ENCODE results near the gene ELP6.

Gene ELP6

GRCh38 chr3:47536221-47536891 lies 22.8 kb upstream of the ELP6 start:
- no peak overlapping the region for H4K8ac ChIP-seq (ENCODE audit: low read length)
- H3K18ac ChIP-seq (ENCODE audit: low read depth in 1 of 2, low read length in 2 of 2) = no peak overlapping the region
- H3K79me1 ChIP-seq (replicated peaks; ENCODE audit: low read length, poor library complexity, severe bottlenecking) = no peaks in the 10 kb centered on the region
- H2AK5ac ChIP-seq (ENCODE audit: low read length, severe bottlenecking) = no peak overlapping the region
- 90% methylated on average over 19 of the region's 19 CpGs for WGBS
- no peaks in the 10 kb centered on the region for H3K4me1 ChIP-seq (ENCODE audit: control insufficient read depth, insufficient read depth, low read depth, low read length)
- H3K9me3 ChIP-seq (ENCODE audit: control insufficient read depth, low read length) = no peaks in the 10 kb centered on the region
- H3K27ac ChIP-seq (ENCODE audit: low read length, poor library complexity, severe bottlenecking) = no peak overlapping the region
- H2BK15ac ChIP-seq (ENCODE audit: low read depth, poor library complexity, severe bottlenecking) = no peak overlapping the region
- H2BK120ac ChIP-seq (ENCODE audit: low read depth, low read length) = no peak overlapping the region
- no peak overlapping the region for H3K23ac ChIP-seq (ENCODE audit: low read length in 2 of 2)
- H3K14ac ChIP-seq (ENCODE audit: low read length in 2 of 2) = no peak overlapping the region
- no peak overlapping the region for H2BK12ac ChIP-seq (ENCODE audit: low read length in 2 of 2)
- no peak overlapping the region for H3K4me3 ChIP-seq (ENCODE audit: insufficient read depth in 1 of 2, low read depth in 1 of 2, low read length in 2 of 2)
- H4K91ac ChIP-seq (ENCODE audit: low read length) = no peak overlapping the region
- H3K4ac ChIP-seq (ENCODE audit: low read depth in 1 of 2, low read length in 2 of 2) = no peak overlapping the region
- H3K36me3 ChIP-seq (ENCODE audit: control insufficient read depth in 1 of 2, insufficient read depth in 2 of 2, low read depth in 1 of 2, low read length in 2 of 2) = no peaks in the 10 kb centered on the region
- H3K9ac ChIP-seq (ENCODE audit: low read length) = no peak overlapping the region
- H3K4me2 ChIP-seq (ENCODE audit: low read length, poor library complexity, severe bottlenecking) = no peak overlapping the region
- no peak for DNase-seq
- H3K27me3 ChIP-seq (ENCODE audit: control insufficient read depth in 1 of 2, insufficient read depth in 1 of 2, low read length in 2 of 2) = peaks cover 5 to 12% of the 10 kb centered on the region in 2 experiments
- H2BK5ac ChIP-seq (ENCODE audit: low read depth, low read length, poor library complexity, severe bottlenecking) = no peak overlapping the region
- no peak overlapping the region for H2AFZ ChIP-seq (ENCODE audit: low read depth, low read length)

- no peak overlapping the region for H3K4me3 ChIP-seq (ENCODE audit: insufficient read depth in 1 of 2, low read depth in 1 of 2, low read length in 2 of 2)
- no peak overlapping the region for H2AK5ac ChIP-seq (ENCODE audit: low read length, severe bottlenecking)
- 81% methylated on average over 5 of the region's 5 CpGs for WGBS
- peaks cover 0 to 12% of the 10 kb centered on the region in 2 experiments for H3K27me3 ChIP-seq (ENCODE audit: control insufficient read depth in 1 of 2, insufficient read depth in 1 of 2, low read length in 2 of 2)
- H3K4ac ChIP-seq (ENCODE audit: low read depth in 1 of 2, low read length in 2 of 2) = no peak overlapping the region
- no peak overlapping the region for H2BK12ac ChIP-seq (ENCODE audit: low read length in 2 of 2)
- DNase-seq = no peak
- H3K4me2 ChIP-seq (ENCODE audit: low read length, poor library complexity, severe bottlenecking) = no peak overlapping the region
- no peak overlapping the region for H3K27ac ChIP-seq (ENCODE audit: low read length, poor library complexity, severe bottlenecking)
- no peaks in the 10 kb centered on the region for H3K79me1 ChIP-seq (replicated peaks; ENCODE audit: low read length, poor library complexity, severe bottlenecking)
- H2BK120ac ChIP-seq (ENCODE audit: low read depth, low read length) = no peak overlapping the region
- no peak overlapping the region for H3K9ac ChIP-seq (ENCODE audit: low read length)
- H2AFZ ChIP-seq (ENCODE audit: low read depth, low read length) = no peak overlapping the region
- no peak overlapping the region for H4K8ac ChIP-seq (ENCODE audit: low read length)
- no peak overlapping the region for H4K91ac ChIP-seq (ENCODE audit: low read length)
- no peak overlapping the region for H3K23ac ChIP-seq (ENCODE audit: low read length in 2 of 2)
- H2BK5ac ChIP-seq (ENCODE audit: low read depth, low read length, poor library complexity, severe bottlenecking) = no peak overlapping the region
- no peak overlapping the region for H3K18ac ChIP-seq (ENCODE audit: low read depth in 1 of 2, low read length in 2 of 2)
- no peaks in the 10 kb centered on the region for H3K9me3 ChIP-seq (ENCODE audit: control insufficient read depth, low read length)
- no peaks in the 10 kb centered on the region for H3K4me1 ChIP-seq (ENCODE audit: control insufficient read depth, insufficient read depth, low read depth, low read length)
- no peaks in the 10 kb centered on the region for H3K36me3 ChIP-seq (ENCODE audit: control insufficient read depth in 1 of 2, insufficient read depth in 2 of 2, low read depth in 1 of 2, low read length in 2 of 2)
- no peak overlapping the region for H2BK15ac ChIP-seq (ENCODE audit: low read depth, poor library complexity, severe bottlenecking)
- H3K14ac ChIP-seq (ENCODE audit: low read length in 2 of 2) = no peak overlapping the region
Observed at GRCh38 chr3:47533996-47534454, 20.5 kb upstream of the ELP6 start.

- H2AFZ ChIP-seq (ENCODE audit: low read depth, low read length) = no peak overlapping the region
- no peak overlapping the region for H4K91ac ChIP-seq (ENCODE audit: low read length)
- H3K4me2 ChIP-seq (ENCODE audit: low read length, poor library complexity, severe bottlenecking) = no peak overlapping the region
- H2BK5ac ChIP-seq (ENCODE audit: low read depth, low read length, poor library complexity, severe bottlenecking) = no peak overlapping the region
- no peak overlapping the region for H2AK5ac ChIP-seq (ENCODE audit: low read length, severe bottlenecking)
- no peak overlapping the region for H3K14ac ChIP-seq (ENCODE audit: low read length in 2 of 2)
- no peak overlapping the region for H4K8ac ChIP-seq (ENCODE audit: low read length)
- peaks cover 0 to 12% of the 10 kb centered on the region in 2 experiments for H3K27me3 ChIP-seq (ENCODE audit: control insufficient read depth in 1 of 2, insufficient read depth in 1 of 2, low read length in 2 of 2)
- no peak overlapping the region for H3K18ac ChIP-seq (ENCODE audit: low read depth in 1 of 2, low read length in 2 of 2)
- H2BK120ac ChIP-seq (ENCODE audit: low read depth, low read length) = no peak overlapping the region
- no peak overlapping the region for H3K23ac ChIP-seq (ENCODE audit: low read length in 2 of 2)
- H3K36me3 ChIP-seq (ENCODE audit: control insufficient read depth in 1 of 2, insufficient read depth in 2 of 2, low read depth in 1 of 2, low read length in 2 of 2) = no peaks in the 10 kb centered on the region
- no peak for DNase-seq
- no peaks in the 10 kb centered on the region for H3K79me1 ChIP-seq (replicated peaks; ENCODE audit: low read length, poor library complexity, severe bottlenecking)
- no peak overlapping the region for H3K4me3 ChIP-seq (ENCODE audit: insufficient read depth in 1 of 2, low read depth in 1 of 2, low read length in 2 of 2)
- H2BK15ac ChIP-seq (ENCODE audit: low read depth, poor library complexity, severe bottlenecking) = no peak overlapping the region
- no peaks in the 10 kb centered on the region for H3K9me3 ChIP-seq (ENCODE audit: control insufficient read depth, low read length)
- H2BK12ac ChIP-seq (ENCODE audit: low read length in 2 of 2) = no peak overlapping the region
- H3K9ac ChIP-seq (ENCODE audit: low read length) = no peak overlapping the region
- H3K27ac ChIP-seq (ENCODE audit: low read length, poor library complexity, severe bottlenecking) = no peak overlapping the region
- 88% methylated on average over 1 of the region's 2 CpGs for WGBS
- H3K4ac ChIP-seq (ENCODE audit: low read depth in 1 of 2, low read length in 2 of 2) = no peak overlapping the region
- no peaks in the 10 kb centered on the region for H3K4me1 ChIP-seq (ENCODE audit: control insufficient read depth, insufficient read depth, low read depth, low read length)
Observed at GRCh38 chr3:47533481-47533880, 20.0 kb upstream of the ELP6 start.

DNA sequence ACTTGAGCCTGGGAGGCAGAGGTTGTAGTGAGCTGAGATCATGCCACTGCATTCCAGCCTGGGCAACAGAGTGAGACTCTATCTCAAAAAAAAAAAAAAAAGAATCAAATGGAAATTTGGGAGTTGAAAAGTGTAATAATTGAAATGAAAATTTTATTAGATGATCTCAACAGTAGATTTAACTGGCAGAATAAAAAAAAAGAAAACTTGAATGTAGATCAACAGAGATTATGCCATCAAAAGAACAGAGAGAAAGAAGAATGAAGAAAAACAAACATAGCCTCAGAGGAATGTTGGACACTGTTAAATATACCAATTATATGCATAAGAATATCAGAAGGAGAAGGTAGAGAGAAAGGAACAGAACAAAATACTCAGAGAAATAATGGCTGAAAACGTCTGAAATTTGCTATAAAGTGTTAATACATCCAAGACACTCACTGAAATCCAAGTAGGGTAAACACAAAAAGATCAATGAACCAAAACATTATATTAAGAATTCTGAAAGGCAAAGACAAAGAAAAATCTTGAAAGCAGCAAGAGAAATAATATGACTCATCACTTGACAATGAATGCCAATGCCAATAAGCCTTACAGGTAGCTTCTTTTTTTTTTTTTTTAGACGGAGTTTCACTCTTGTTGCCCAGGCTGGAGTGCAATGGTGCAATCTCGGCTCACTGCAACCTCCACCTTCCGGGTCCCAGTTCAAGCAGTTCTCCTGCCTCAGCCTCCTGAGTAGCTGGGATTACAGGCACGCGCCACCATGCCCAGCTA lies 14.6 kb upstream of the ELP6 start:
- Histone ChIP-seq H3K4me2 (ENCODE audit: low read length, poor library complexity, severe bottlenecking) (no peak overlapping the region), H3K27ac (ENCODE audit: low read length, poor library complexity, severe bottlenecking) (no peak overlapping the region), H2AFZ (ENCODE audit: low read depth, low read length) (no peak overlapping the region), H3K18ac (ENCODE audit: low read depth in 1 of 2, low read length in 2 of 2) (no peak overlapping the region), H3K9me3 (ENCODE audit: control insufficient read depth, low read length) (peaks cover 3% of the 10 kb centered on the region), H2AK5ac (ENCODE audit: low read length, severe bottlenecking) (no peak overlapping the region), H2BK12ac (ENCODE audit: low read length in 2 of 2) (no peak overlapping the region), H3K4me3 (ENCODE audit: insufficient read depth in 1 of 2, low read depth in 1 of 2, low read length in 2 of 2) (no peak overlapping the region), H3K14ac (ENCODE audit: low read length in 2 of 2) (no peak overlapping the region), H3K79me1 (replicated peaks; ENCODE audit: low read length, poor library complexity, severe bottlenecking) (no peaks in the 10 kb centered on the region), H3K36me3 (ENCODE audit: control insufficient read depth in 1 of 2, insufficient read depth in 2 of 2, low read depth in 1 of 2, low read length in 2 of 2) (no peaks in the 10 kb centered on the region), H2BK120ac (ENCODE audit: low read depth, low read length) (no peak overlapping the region), H4K91ac (ENCODE audit: low read length) (no peak overlapping the region), H3K4ac (ENCODE audit: low read depth in 1 of 2, low read length in 2 of 2) (no peak overlapping the region), H2BK15ac (ENCODE audit: low read depth, poor library complexity, severe bottlenecking) (no peak overlapping the region), H2BK5ac (ENCODE audit: low read depth, low read length, poor library complexity, severe bottlenecking) (no peak overlapping the region), H3K4me1 (ENCODE audit: control insufficient read depth, insufficient read depth, low read depth, low read length) (no peaks in the 10 kb centered on the region), H3K27me3 (ENCODE audit: control insufficient read depth in 1 of 2, insufficient read depth in 1 of 2, low read length in 2 of 2) (peaks cover 0 to 4% of the 10 kb centered on the region in 2 experiments), H3K23ac (ENCODE audit: low read length in 2 of 2) (no peak overlapping the region), H3K9ac (ENCODE audit: low read length) (no peak overlapping the region), H4K8ac (ENCODE audit: low read length) (no peak overlapping the region)
- DNase-seq = no peak
- WGBS = 98% methylated on average over 4 of the region's 6 CpGs

Measured in mesenchymal stem cell (in vitro differentiated cells and primary cell).